Duodenal mucosa (tissue), 2 donors: ENCODE data around the gene FOSL2.

Source experiments
- H3K27ac ChIP-seq: one replicate; pipeline ENCODE4 v1.7.0; 2013; ENCODE audit warnings: low read depth, low read length
- H3K27me3 ChIP-seq, 2 donors: one replicate each; pipeline ENCODE4 v1.7.0; 2013; ENCODE audit warnings: low read length in 2 of 2, control low read depth in 1 of 2; ENCODE audit not compliant: insufficient read depth in 2 of 2, control insufficient read depth in 1 of 2
- H3K36me3 ChIP-seq, 2 donors: one replicate each; pipeline ENCODE4 v1.7.0; 2013; ENCODE audit warnings: low read length in 2 of 2, control low read depth in 1 of 2; ENCODE audit not compliant: insufficient read depth in 2 of 2, control insufficient read depth in 1 of 2
- H3K4me1 ChIP-seq, 2 donors: one replicate each; pipeline ENCODE4 v1.7.0; 2013; ENCODE audit warnings: low read length in 2 of 2, control low read depth in 1 of 2; ENCODE audit not compliant: insufficient read depth in 2 of 2, control insufficient read depth in 1 of 2
- H3K4me3 ChIP-seq, 2 donors: one replicate each; pipeline ENCODE4 v1.7.0; 2013; ENCODE audit warnings: low read length in 2 of 2, low read depth in 1 of 2
- H3K9ac ChIP-seq, 2 donors: one replicate each; pipeline ENCODE4 v1.7.0; 2013; ENCODE audit warnings: low read length in 2 of 2, low read depth in 1 of 2
- H3K9me3 ChIP-seq, 2 donors: one replicate each; pipeline ENCODE4 v1.7.0; 2013; ENCODE audit warnings: low read length in 2 of 2, control low read depth in 1 of 2; ENCODE audit not compliant: control insufficient read depth in 1 of 2

Gene FOSL2

GRCh38 chr2:28457237-28457636 lies 64.6 kb downstream of the FOSL2 start:
- H3K4me1 ChIP-seq = no peaks in the 10 kb centered on the region
- no peak overlapping the region for H3K9ac ChIP-seq
- H3K4me3 ChIP-seq = no peak overlapping the region
- H3K36me3 ChIP-seq = no peaks in the 10 kb centered on the region
- no peaks in the 10 kb centered on the region for H3K27me3 ChIP-seq
- H3K9me3 ChIP-seq = no peaks in the 10 kb centered on the region
- no peak overlapping the region for H3K27ac ChIP-seq

- Histone ChIP-seq H3K9me3 (no peaks in the 10 kb centered on the region), H3K4me1 (no peaks in the 10 kb centered on the region), H3K4me3 (no peak overlapping the region), H3K36me3 (no peaks in the 10 kb centered on the region), H3K27me3 (no peaks in the 10 kb centered on the region), H3K27ac (no peak overlapping the region), H3K9ac (no peak overlapping the region)
Measured at GRCh38 chr2:28461056-28461455, 68.4 kb downstream of the FOSL2 start.

GRCh38 chr2:28462122-28462521 lies 69.5 kb downstream of the FOSL2 start:
- H3K9ac ChIP-seq = no peak overlapping the region
- H3K9me3 ChIP-seq = no peaks in the 10 kb centered on the region
- H3K36me3 ChIP-seq = no peaks in the 10 kb centered on the region
- no peaks in the 10 kb centered on the region for H3K27me3 ChIP-seq
- no peak overlapping the region for H3K27ac ChIP-seq
- no peak overlapping the region for H3K4me3 ChIP-seq
- no peaks in the 10 kb centered on the region for H3K4me1 ChIP-seq

- Histone ChIP-seq H3K27ac (no peak overlapping the region), H3K9ac (no peak overlapping the region), H3K4me3 (no peak overlapping the region), H3K27me3 (no peaks in the 10 kb centered on the region), H3K36me3 (no peaks in the 10 kb centered on the region), H3K4me1 (no peaks in the 10 kb centered on the region), H3K9me3 (no peaks in the 10 kb centered on the region)
Measured at GRCh38 chr2:28463211-28463816, 70.7 kb downstream of the FOSL2 start.

GRCh38 chr2:28463893-28464292 lies 71.2 kb downstream of the FOSL2 start:
- Histone ChIP-seq H3K4me1 (no peaks in the 10 kb centered on the region), H3K9me3 (no peaks in the 10 kb centered on the region), H3K36me3 (no peaks in the 10 kb centered on the region), H3K27me3 (no peaks in the 10 kb centered on the region), H3K9ac (no peak overlapping the region), H3K27ac (no peak overlapping the region), H3K4me3 (no peak overlapping the region)

GRCh38 chr2:28465148-28465885 lies 72.7 kb downstream of the FOSL2 start:
- Histone ChIP-seq H3K4me3 (no peak overlapping the region), H3K9ac (no peak overlapping the region), H3K36me3 (no peaks in the 10 kb centered on the region), H3K9me3 (no peaks in the 10 kb centered on the region), H3K4me1 (peaks cover 4 to 6% of the 10 kb centered on the region in 2 donors), H3K27me3 (no peaks in the 10 kb centered on the region), H3K27ac (no peak overlapping the region)
